PFSK-1 (cell line): ENCODE measurements around the gene ZNF484.

ENCODE experiments used
- FOXP2 ChIP-seq: optimal IDR thresholded peaks from 2 replicates; pipeline ENCODE3; 2011; ENCODE audit warnings: borderline replicate concordance, control low read depth, inconsistent platforms; ENCODE audit not compliant: insufficient read depth; ENCODE audit errors: extremely low read length, extremely low read depth
- POLR2AphosphoS5 ChIP-seq: IDR thresholded peaks from 2 replicates; pipeline ENCODE4 v1.6.1; 2012; ENCODE audit warnings: low read depth, mild to moderate bottlenecking, control low read depth, low read length, moderate library complexity
- REST ChIP-seq, 2 experiments: IDR thresholded peaks; 2 replicates each; pipeline versions ENCODE4 v1.6.1 to v1.8.0; 2011 to 2012; ENCODE audit warnings: low read depth in 2 of 2, low read length in 2 of 2, control low read depth in 1 of 2, inconsistent platforms in 1 of 2, mild to moderate bottlenecking in 1 of 2, moderate library complexity in 1 of 2; ENCODE audit not compliant: insufficient read depth in 1 of 2
- SIN3A ChIP-seq: IDR thresholded peaks from 2 replicates; pipeline ENCODE4 v1.6.1; 2012; ENCODE audit warnings: mild to moderate bottlenecking, low read length, moderate library complexity, borderline replicate concordance; ENCODE audit not compliant: insufficient read depth
- TAF1 ChIP-seq: IDR thresholded peaks from 2 replicates; pipeline ENCODE4 v1.6.1; 2012; ENCODE audit warnings: low read length, control low read depth, borderline replicate concordance; ENCODE audit not compliant: insufficient read depth

Gene ZNF484

GRCh38 chr9:92820964-92821363 is 56.9 kb downstream of the ZNF484 start:
- TF ChIP-seq SIN3A: no peak
- TF ChIP-seq FOXP2: no peak
- no peak for TF ChIP-seq REST (IDR thresholded peaks at IDR 0.05; ENCODE audit: insufficient read depth in 1 of 2, low read depth in 2 of 2, low read length in 2 of 2)
- TF ChIP-seq POLR2AphosphoS5: no peak
- TF ChIP-seq TAF1: no peak

GRCh38 chr9:92808726-92809451 is 68.9 kb downstream of the ZNF484 start:
- no peak for TF ChIP-seq TAF1

GRCh38 chr9:92807757-92808725 is 69.8 kb downstream of the ZNF484 start:
- TF ChIP-seq REST (IDR thresholded peaks at IDR 0.05; ENCODE audit: insufficient read depth in 1 of 2, low read depth in 2 of 2, low read length in 2 of 2) (no peak), SIN3A (no peak), POLR2AphosphoS5 (no peak), FOXP2 (no peak), TAF1 (no peak)

- TF ChIP-seq FOXP2: no peak
- TF ChIP-seq SIN3A: no peak
- TF ChIP-seq POLR2AphosphoS5: no peak
- TF ChIP-seq REST (IDR thresholded peaks at IDR 0.05; ENCODE audit: insufficient read depth in 1 of 2, low read depth in 2 of 2, low read length in 2 of 2): no peak
- TF ChIP-seq TAF1: no peak
Measured at GRCh38 chr9:92807031-92807756, 70.6 kb downstream of the ZNF484 start.

- TF ChIP-seq SIN3A (no peak), FOXP2 (no peak), REST (IDR thresholded peaks at IDR 0.05; ENCODE audit: insufficient read depth in 1 of 2, low read depth in 2 of 2, low read length in 2 of 2) (no peak), TAF1 (no peak), POLR2AphosphoS5 (no peak)
Measured at GRCh38 chr9:92804727-92805126, 73.1 kb downstream of the ZNF484 start.
